ENCODE measurements around the gene SCGB1D2.
A peak's percentile ranks its signal among the peaks of the same experiment; 100 is the strongest.
"Not testable (repeated sequence)": the region's sequence is repeated elsewhere in the genome, so short reads cannot be mapped to it uniquely, and the experiment has no call there.

The SCGB1D2 gene

GRCh38 chr11:62242021-62242420 is at the start of gene SCGB1D2:
Gene SCGB1D2 (plus strand): TSS chr11:62242239. CDS start chr11:62242308, 69 bp downstream.
- ATAC-seq, result no peak

GRCh38 chr11:62193952-62194351 is 48.1 kb upstream of the SCGB1D2 start:
- ATAC-seq (no peak), DNase-seq (no peak)

More at GRCh38 chr11:62242021-62242420, at the start of gene SCGB1D2:
- no peak for DNase-seq

GRCh38 chr11:62195010-62195409 is 47.0 kb upstream of the SCGB1D2 start:
- not testable (repeated sequence) for DNase-seq, ATAC-seq

GRCh38 chr11:62195945-62196344 is 46.1 kb upstream of the SCGB1D2 start:
- DNase-seq (no peak), ATAC-seq (no peak)

GRCh38 chr11:62197400-62197799 is 44.6 kb upstream of the SCGB1D2 start:
- DNase-seq, ATAC-seq: not testable (repeated sequence)

GRCh38 chr11:62201376-62201775 is 40.7 kb upstream of the SCGB1D2 start:
- ATAC-seq, result no peak
- no peak for DNase-seq

GRCh38 chr11:62202910-62203309 is 39.1 kb upstream of the SCGB1D2 start:
- no peak for DNase-seq
- no peak for ATAC-seq

- DNase-seq, result no peak
- ATAC-seq, result no peak
These were observed 37.6 kb upstream of the SCGB1D2 start for GRCh38 chr11:62204430-62204829.

- ATAC-seq (no peak), DNase-seq (no peak)
These were observed 36.6 kb upstream of the SCGB1D2 start for GRCh38 chr11:62205441-62205840.

GRCh38 chr11:62206276-62207066 is 35.6 kb upstream of the SCGB1D2 start:
- ATAC-seq, DNase-seq: not testable (repeated sequence)

- ATAC-seq (no peak), DNase-seq (no peak)
These were observed 33.3 kb upstream of the SCGB1D2 start for GRCh38 chr11:62208785-62209144.

- no peak for DNase-seq
These were observed 24.8 kb upstream of the SCGB1D2 start for GRCh38 chr11:62217191-62217748.

GRCh38 chr11:62221498-62221897 is 20.5 kb upstream of the SCGB1D2 start:
- ATAC-seq, result no peak
- DNase-seq, result no peak

More at GRCh38 chr11:62217191-62217748, 24.8 kb upstream of the SCGB1D2 start:
- ATAC-seq, result no peak

- ATAC-seq, result no peak
These were observed 18.9 kb upstream of the SCGB1D2 start for GRCh38 chr11:62223095-62223494.

GRCh38 chr11:62233730-62234129 is 8.3 kb upstream of the SCGB1D2 start:
- DNase-seq (no peak), ATAC-seq (no peak)

More at GRCh38 chr11:62223095-62223494, 18.9 kb upstream of the SCGB1D2 start:
- no peak for DNase-seq

- DNase-seq (no peak), ATAC-seq (no peak)
These were observed 5.9 kb upstream of the SCGB1D2 start for GRCh38 chr11:62236187-62236586.

GRCh38 chr11:62237499-62237898 is 4.5 kb upstream of the SCGB1D2 start:
- ATAC-seq (no peak), DNase-seq (no peak)

GRCh38 chr11:62238151-62238550 is 3.9 kb upstream of the SCGB1D2 start:
- DNase-seq (no peak), ATAC-seq (no peak)

- DNase-seq (no peak), ATAC-seq (no peak)
These were observed 944 bp upstream of the SCGB1D2 start for GRCh38 chr11:62241095-62241494.

- DNase-seq (peak; percentile 27), ATAC-seq (peak; percentile 40)
These were observed 3.3 kb downstream of the SCGB1D2 start for GRCh38 chr11:62245271-62245753.

- no peak for ATAC-seq
- DNase-seq, result no peak
These were observed 9.7 kb downstream of the SCGB1D2 start for GRCh38 chr11:62251698-62252097.

GRCh38 chr11:62253999-62254542 is 12.0 kb downstream of the SCGB1D2 start:
- ATAC-seq, result no peak
- DNase-seq, result no peak

GRCh38 chr11:62256281-62256680 is 14.2 kb downstream of the SCGB1D2 start:
- ATAC-seq (no peak), DNase-seq (no peak)
